Renal pelvis (tissue), 4 donors: Measurements from ENCODE around the gene AGPAT2. TPM values are rescaled to one million over a fixed set of nuclear protein-coding genes. Genes with fewer than 3 reads are reported as not detected.

ENCODE experiments used
- DNase-seq: peaks from one replicate; pipeline ENCODE4 v3.0.0-alpha.2; 2013
- polyA plus RNA-seq, 3 donors: library from polyadenylated mRNA; unstranded; fragments of 120-200 nt; gene quantifications; one replicate each; pipeline ENCODE4 v1.2.1, GENCODE V29; 2013; ENCODE audit not compliant: insufficient read length in 3 of 3

AGPAT2 gene
- polyA plus RNA-seq, 3 donors, result 51.5 to 61.0 (median 59.4) TPM

DNA sequence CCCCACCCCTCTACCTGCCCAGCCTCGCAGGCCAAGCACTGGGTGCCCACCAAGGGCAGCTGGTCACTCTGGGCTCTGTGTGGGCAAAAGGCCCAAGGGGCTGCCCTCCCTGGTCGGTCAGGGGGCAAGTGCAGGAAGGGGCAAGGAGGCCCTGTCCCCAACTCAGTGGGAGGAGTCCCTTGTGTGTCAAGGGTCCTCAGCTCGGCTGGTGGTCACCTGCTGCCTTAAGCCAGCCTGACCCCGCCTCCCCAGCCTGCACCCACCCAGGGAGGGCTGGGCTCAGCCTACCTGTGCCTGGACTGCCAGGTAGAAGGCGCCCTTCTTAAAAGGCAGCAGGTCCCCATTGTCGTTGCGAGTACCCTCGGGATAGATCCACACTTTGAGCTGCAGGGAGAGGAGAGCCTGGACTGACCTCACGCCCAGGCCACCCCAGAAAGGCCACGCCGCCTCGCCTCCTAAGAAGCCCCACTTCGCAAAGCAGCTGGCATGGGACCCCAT is 10.9 kb downstream of the AGPAT2 start:
- no peak for DNase-seq

DNA sequence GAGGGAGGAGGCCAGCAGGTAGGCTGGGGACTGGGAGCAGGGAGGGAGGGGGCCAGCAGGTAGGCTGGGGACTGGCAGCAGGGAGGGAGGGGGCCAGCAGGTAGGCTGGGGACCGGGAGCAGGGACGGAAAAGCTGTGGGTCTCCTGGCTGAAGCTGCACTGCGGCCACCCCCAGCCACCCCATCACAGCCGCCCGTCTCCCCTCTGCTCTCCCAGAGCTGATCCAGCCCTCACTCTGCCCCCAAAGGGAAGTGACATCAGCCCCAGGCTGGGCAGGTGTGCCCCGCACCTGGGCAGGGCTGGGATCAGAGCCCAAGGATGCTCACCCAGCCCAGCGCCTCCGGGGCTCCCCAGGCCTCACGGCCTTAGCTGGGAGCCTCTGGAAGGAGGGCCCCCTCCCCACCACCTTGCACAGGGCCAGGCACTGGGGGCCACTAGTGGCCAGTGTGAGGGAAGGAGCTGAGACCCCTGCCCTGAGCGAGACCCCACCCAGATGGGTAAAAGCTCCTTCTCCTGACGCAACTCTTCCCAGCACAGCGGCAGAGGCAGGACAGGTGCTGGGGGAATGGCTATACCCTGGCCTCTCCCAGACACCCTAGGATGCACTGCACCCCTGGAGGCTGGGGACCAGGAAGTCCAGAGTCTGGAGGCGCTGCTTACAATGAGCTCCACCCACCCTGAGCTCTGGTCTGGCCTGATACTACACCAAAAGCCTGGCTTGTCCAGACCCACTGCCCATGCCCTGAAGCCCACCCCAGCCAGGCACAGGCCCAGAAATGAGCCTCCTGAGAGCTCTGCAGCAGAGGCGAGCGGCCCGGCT is 11.6 kb downstream of the AGPAT2 start:
- DNase-seq, result no peak

DNA sequence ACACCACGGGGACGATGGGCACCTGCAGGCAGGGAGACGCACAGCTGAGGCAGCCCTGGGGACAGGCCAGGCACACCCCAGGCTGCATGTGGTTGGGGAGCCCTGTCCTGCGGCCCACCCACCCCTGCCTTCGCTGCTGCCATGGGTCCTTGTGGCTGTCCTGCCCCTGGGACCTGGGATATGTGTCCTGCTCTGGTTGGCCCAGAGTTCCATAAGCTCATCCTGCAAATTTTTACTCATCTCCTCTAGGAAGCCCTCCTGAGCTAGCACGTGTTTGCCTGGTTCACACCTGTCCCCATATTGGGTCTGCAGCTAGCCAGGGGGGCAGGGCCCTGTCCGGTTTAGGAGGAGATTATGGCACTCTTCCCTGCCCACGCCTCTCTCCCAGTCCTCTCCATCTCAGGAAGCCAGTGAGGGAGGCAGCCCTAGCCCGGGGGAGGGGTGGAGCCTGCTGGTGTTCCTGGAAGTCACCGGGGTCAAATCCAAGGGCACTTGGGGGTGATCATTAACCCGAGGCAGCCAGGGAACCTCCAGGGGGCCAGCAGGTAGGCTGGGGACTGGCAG is 12.4 kb downstream of the AGPAT2 start:
- DNase-seq, result no peak

DNA sequence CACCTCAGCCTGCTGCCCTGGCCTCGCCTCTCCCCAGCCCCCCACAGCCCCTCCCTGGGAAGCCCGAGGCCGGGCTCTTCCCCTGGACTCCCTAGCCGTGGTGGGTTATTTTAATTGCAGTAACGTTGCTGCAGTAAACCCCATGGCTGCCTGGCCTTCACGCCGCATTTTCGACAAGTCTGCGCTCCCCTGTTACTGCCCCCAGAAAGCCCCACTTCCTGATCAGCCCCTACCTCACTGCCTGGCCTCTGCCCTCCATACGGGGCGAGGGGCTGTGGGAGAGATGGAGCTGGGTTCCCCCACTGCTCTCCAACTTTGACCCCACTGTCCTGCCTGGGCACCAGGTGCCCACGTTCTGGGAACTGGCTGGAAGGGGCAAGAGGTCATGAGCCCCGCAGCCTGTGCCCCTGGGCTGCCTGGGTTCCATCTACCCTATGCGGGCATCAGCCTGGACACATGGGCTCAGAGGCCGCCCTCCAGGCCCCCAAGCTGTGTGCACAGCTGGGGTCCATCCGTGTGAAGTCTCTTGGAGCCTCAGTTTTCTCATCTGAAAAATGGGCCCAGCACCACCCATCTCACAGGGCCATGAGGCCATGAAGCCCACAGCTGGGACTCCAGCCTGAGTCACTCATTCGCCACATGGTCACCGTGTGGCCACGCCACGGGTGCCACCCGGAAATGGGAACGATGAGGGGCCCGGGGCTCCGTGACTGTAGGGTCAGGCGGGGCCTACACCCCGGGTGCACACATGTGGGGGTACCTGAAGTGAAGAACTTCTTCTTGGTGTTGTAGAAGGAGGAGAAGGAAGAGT is 13.1 kb downstream of the AGPAT2 start:
- no peak for DNase-seq

DNA sequence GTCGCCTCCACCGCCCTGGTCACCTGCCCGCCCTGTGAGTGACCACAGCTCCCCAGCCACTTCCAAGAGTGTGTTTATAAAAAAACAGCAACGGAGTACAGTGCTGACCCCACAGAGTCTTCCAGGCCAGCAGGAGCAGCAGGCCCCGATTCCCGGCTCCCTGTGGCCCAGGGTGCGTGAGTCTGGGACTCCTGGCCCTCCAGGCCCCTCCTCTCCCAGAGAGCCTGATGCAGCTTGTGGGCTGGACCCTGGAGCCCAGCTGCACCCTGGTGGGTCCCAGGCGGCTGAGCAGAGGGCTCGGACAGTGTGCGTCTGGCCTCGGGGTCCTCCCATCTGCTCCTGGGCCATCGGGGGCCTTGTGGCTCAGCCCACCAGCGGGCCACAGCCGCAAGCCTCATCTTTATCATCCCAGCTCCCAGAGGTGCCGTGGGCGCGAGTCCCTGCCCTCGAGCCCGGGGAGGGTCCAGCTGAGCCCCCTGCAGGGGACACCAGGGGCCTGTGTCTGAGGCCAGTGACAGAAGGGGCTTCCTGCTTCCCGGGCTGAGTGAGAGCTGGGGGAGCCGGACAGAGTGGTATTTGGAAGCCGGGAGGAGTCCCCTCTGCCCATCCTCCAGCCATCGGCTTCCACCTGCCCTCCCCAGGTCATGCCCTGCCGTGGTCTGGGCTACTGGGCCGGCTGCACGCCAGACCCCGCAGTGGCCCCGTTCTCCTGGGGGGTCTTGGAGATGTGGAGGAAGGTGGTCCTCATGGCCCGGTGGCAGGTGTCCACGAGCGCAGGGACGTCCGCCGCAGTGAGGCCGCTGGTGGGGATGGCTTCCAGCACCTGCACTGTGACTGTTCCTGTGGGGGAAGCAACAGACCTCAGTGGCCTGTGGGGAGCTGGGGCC is 13.9 kb downstream of the AGPAT2 start:
- no peak for DNase-seq

DNA sequence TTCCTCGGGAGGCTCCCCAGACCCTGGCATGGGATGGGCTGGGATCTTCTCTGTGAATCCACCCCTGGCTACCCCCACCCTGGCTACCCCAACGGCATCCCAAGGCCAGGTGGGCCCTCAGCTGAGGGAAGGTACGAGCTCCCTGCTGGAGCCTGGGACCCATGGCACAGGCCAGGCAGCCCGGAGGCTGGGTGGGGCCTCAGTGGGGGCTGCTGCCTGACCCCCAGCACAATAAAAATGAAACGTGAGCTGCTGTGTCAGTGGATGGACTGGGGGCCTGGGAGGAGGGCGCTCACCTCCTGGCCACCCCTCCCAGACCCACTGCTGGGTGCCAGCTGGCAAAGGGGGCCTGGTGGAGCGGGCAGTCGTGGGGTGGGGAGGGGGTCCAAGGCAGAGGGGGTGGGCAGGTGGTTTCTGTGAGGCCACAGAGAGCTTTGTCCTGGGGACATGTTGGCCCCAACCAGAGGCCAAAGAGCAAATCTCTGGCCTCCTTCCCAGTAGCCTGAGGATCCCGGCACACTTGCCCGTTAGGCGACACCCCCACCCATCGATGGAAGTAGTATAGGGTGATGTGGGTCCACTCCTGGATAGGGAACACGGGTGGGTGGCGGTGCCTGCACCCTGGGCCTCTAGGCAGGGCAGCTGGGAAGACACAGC is 14.7 kb downstream of the AGPAT2 start:
- DNase-seq, result no peak

DNA sequence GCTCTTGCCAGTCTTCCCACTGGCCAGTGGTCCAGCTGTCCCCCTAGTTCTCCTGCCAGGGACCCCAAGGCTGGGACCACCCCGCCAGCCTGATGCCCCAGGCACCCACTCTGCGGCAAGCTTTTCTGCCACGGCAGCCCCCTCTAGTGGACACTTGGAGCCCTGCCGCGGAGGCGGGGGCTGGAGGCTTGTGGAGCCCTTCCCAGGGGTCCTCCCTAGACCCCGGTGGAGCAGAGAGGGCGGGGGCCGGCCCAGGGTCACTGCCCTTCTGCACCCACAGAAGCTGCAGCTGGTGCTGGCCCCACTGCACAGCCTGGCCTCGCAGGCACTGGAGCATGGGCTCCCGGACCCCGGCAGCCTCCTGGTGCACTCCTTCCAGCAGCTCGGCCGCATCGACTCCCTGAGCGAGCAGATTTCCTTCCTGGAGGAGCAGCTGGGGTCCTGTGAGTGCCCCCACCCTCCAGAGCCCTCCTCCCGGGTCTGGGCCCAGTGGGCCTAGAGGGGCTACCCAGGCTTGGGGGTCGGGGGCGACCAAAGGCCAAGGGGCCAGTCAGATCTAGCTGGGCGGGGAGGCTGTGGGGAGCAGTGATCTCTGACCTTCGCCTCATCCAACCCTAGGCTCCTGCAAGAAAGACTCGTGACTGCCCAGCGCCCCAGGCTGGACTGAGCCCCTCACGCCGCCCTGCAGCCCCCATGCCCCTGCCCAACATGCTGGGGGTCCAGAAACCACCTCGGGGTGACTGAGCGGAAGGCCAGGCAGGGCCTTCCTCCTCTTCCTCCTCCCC is 15.4 kb downstream of the AGPAT2 start:
- no peak for DNase-seq

DNA sequence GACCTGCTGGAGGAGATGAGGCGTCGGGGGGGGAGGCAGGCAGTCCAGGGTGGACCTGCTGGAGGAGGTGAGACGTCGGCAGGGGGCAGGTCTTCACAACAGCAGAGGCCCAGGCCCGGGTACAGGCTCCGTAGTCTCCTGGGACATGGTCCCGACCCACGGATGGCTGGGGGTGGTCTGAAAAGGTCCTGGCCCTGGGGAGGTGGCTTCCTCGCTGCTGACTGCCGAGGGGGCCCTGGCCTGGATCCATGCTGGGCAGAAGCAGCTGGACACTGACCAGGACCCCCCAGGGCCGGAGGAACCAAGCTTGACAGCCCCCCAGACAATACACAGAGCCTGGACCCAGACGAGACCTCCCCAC is 16.0 kb downstream of the AGPAT2 start:
- no peak for DNase-seq

DNA sequence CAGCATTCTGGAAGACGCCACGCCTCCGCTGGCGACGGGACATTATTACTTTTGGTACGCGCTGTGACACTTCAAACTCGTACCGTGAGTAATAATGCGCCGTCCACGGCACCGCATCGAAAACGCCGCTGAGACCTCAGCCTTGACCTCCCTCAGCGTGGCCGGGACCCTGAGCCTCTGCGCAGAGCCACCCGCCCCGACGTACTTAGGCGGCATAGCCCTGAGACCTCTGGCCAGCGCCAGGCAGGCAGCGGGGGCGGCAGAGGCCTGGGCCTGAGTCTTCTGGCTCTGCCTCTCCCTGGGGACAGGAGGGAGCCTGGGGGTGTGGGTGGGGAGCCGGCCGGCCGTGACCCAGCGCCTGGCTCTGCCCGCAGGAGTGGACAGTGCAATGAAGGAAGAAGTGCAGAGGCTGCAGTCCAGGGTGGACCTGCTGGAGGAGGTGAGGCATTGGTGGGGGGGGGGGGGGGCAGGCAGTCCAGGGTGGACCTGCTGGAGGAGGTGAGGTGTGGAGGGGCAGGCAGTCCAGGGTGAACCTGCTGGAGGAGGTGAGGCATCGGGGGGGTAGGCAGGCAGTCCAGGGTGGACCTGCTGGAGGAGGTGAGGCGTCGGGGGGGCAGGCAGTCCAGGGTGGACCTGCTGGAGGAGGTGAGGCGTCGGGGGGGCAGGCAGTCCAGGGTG is 16.5 kb downstream of the AGPAT2 start:
- no peak for DNase-seq

DNA sequence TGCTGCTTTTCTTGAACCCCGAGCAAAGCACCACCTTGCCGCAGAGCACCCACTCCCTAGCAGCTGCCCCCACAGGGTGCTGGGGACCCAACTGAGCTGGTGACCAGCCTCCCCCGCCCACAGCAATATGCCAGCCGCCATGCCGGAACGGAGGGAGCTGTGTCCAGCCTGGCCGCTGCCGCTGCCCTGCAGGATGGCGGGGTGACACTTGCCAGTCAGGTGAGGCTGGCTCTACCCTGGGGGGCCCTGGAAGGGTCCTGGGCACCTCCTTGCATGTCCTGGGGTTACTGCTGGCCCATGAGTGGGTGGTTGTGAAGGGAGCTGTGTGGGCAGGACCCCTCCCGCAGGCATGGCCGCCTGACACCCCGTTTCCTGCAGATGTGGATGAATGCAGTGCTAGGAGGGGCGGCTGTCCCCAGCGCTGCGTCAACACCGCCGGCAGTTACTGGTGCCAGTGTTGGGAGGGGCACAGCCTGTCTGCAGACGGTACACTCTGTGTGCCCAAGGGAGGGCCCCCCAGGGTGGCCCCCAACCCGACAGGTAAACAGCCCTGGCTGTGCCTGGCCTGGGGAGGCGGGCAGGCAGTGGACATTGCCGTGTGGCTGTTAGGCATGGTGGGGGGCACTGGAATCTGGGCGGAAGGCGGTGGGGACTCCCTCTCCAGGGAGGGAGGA is 17.3 kb downstream of the AGPAT2 start:
- no peak for DNase-seq

DNA sequence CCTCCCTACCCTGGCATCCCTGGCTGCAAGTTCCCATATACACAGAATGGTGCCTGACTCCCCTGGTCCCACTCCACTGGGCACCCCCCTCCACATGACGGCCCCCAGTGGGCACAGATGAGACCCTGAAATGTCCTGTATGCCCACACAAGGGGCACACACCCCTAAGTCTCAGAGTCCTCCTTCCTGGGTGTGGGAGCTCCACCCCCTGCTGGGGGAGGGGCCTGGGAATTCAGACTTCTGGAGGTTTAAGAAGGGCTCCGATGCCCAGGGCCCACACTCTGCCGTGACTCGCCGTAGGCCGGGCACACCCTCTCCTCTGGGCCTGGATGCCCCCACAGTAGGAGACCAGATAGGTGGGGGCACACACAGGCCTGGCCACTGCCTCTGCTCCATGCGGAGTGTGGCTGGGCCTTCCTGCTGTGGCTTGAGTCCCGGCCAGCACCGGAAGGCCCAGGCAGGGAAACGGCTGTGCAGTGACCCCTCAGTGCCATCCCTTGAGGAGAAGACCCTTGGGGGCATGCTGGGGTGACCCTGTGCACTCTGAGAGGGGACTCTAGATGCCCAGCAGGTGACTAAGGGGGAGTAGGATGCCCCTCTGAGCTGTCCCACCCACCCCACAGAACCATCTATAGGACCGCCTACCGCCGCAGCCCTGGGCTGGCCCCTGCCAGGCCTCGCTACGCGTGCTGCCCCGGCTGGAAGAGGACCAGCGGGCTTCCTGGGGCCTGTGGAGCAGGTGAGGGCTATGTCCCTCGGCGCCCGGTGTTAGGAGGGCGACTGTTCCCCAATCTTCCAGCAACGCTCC is 18.1 kb downstream of the AGPAT2 start:
- DNase-seq, result no peak

DNA sequence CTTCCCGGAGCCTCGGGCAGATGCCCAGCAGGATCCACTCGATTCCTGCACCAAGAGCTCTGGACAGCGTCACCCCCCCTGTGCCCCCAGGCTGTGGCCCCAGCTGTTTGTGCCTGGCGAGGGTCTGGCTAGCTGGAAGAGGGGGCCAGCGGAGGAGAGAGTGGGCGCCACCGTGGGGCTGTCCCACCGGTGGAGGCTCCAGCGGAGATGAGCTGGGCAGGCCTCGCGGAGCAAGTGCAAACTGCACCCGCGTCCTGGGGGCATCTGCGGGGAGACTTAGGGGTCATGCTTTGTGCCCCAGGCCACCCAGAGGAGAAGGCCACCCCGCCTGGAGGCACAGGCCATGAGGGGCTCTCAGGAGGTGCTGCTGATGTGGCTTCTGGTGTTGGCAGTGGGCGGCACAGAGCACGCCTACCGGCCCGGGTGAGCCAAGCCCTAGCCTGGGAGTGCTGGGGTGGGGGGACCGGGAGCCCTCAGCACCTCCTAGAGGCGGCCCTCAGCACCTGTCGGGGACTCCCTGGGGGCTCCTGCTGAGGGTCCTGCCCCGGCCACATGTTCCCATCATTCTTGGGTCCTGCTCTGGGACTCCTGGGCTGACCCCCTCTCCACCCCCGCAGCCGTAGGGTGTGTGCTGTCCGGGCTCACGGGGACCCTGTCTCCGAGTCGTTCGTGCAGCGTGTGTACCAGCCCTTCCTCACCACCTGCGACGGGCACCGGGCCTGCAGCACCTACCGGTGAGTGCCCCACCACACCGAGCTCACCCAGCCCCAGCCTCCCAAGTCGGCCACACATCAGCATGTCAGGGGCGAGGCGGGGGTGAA is 19.1 kb downstream of the AGPAT2 start:
- DNase-seq, result no peak

DNA sequence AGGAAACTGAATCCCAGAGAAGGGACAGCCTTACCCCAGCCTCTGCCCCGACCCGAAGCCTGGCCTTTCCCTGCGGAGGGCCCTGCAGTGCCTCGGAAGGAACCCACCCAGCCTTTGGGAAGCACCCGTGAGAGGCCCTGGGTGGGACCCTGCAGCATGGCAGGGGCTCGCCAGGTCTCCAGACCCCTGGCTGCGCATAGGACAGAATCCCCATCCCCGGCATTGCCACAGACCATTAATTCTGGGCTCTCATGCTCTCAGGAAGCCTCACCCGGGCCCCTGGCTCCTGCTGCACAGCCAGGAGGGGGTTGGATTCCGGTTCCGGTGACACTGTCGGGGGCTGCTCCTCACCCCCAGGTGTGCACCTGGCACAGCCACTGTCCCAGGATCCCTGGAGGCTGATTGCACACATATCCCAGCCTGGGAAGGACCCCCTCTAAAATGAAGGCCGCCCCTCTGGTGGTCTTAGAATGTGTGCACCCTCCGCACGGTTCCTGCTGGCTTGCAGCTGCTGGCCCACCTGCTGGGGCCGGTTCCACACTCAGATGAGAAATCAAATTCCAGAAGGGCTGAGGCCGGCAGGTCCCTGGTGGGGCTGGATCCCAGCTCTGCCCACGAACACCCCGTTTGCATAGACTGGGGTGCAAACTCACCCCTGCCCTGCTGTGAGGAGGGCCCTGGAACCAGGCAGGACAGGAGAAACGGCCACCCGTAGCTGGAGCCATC is 19.9 kb downstream of the AGPAT2 start:
- no peak for DNase-seq

DNA sequence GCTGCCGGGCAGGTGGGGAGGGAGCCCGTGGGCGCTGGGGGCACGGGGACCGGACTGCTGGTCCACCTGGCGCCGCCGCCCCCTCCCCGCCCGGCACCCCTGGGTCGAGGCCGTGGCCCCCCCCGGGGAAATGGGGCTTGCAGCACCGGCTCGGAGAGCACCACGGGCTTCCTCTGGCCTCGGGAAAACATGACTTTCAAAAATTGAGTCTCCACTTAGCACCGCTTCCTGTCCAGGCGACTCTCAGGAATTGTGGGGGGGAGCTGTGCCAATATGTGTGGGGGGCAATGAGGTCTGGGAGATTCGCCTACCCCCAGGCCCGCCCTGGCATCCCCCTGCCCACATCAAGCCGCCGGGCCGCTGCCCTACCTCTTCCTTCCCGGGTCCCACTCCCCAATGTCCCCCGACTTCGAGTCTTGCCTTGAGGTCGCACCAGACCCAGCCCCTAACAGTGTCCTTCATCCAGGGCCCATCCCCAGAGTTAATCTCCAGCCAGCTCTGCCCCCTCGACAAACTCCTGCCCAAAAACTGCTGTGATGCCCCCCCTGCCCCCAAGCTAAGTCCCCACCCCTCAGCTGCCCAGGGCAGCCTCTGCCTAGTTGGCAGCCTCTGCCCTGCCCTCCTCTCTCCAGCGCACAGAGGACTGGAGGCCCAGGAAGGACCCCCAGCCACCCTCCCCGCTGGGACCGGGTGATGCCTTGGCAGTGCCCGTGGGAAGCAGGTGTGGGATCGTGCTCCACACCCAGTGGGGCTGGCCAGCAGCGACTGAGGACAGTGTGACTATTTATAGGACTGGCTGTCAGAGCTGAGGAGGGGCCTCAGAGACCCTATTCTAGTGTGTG is 20.7 kb downstream of the AGPAT2 start:
- DNase-seq, result no peak

DNA sequence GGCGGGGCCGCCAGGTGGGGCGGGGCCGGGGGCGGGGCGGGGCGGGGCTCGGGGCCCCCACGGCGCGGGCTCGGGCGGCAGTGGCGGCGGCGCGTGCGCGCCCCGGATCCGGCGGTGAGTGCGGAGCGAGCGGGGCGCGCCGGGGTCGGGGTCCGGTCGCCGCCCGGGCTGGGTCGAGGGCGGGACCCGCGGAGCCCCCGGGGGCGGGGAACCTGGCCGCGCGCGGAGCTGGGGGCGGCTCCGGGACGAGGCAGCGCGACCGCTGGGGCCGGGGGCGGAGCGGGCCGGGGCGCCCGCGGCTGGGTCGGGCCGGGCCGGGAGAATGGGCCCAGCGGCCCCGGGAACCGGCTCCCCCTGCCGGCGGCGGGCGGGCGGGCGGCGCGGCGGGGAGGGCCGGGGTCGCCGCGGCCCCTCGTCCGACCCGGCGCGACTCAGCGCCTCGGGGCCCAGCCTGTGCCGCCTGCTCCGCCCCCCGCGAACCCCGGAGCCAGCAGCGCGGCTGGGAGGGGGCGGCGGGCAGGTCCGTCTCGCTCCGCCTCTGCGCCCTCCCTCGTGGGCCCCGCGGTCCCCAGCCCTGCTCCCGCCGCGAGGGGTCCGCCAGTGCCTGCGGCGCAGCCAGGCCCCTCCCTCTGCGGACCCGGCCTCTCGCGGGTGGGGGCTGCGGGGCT is 21.4 kb downstream of the AGPAT2 start:
- no peak for DNase-seq
